SK-N-SH (cell line): ENCODE data around the gene ZNF512B. TPM values are rescaled to one million over a fixed set of nuclear protein-coding genes. Genes with fewer than 3 reads are reported as not detected.

Source experiments
- CTCF ChIA-PET: fragments of 300-600, 350-600 bp; formaldehyde crosslinking; extraction: SDS; loops from one replicate; lab custom pipeline; 2021; lab: Yijun Ruan, JAX
- POLR2A ChIA-PET: fragments of 350-600 bp; sonication (Branson Sonifier 250); formaldehyde crosslinking; extraction: SDS; loops from one replicate; lab custom pipeline; 2020; ENCODE audit warnings: antibody characterized with exemption, inconsistent platforms; lab: Yijun Ruan, JAX
- DNase-seq: peaks from one replicate; pipeline ENCODE4 v3.0.0; 2012
- H2AFZ ChIP-seq: fragments of 200-600 bp; sonication (generic); 2 replicates; pipeline ENCODE4 v1.8.1; 2016; ENCODE audit warnings: antibody characterized with exemption, mild to moderate bottlenecking, low read depth
- H3F3A ChIP-seq: fragments of 200-600 bp; sonication (generic); replicated peaks from 2 replicates; pipeline ENCODE3; 2016; ENCODE audit warnings: antibody characterized with exemption, mild to moderate bottlenecking; ENCODE audit not compliant: insufficient read depth
- H3K27ac ChIP-seq, 2 experiments: fragments of 200-500 bp in 1 of 2; fragments of 200-600 bp in 1 of 2; sonication (Bioruptor generic) in 1 of 2; sonication (generic), shearing (Covaris generic) in 1 of 2; 2 replicates each; pipeline versions ENCODE4 v1.5.1 to v1.6.1; 2014 to 2016; ENCODE audit warnings: low read depth in 2 of 2, inconsistent platforms in 1 of 2, low read length in 1 of 2, mild to moderate bottlenecking in 1 of 2, mixed read lengths in 1 of 2
- H3K27me3 ChIP-seq: fragments of 200-600 bp; sonication (generic), shearing (Covaris generic); 2 replicates; pipeline ENCODE4 v1.6.1; 2016; ENCODE audit warnings: mixed run types; ENCODE audit not compliant: insufficient read depth
- H3K36me3 ChIP-seq, 2 experiments: fragments of 200-500 bp in 1 of 2; fragments of 200-600 bp in 1 of 2; sonication (Bioruptor generic) in 1 of 2; sonication (generic) in 1 of 2; replicated peaks in 1 of 2; 2 replicates each; pipeline versions ENCODE3 to v1.5.1; 2014 to 2016; ENCODE audit warnings: low read length in 1 of 2, mild to moderate bottlenecking in 1 of 2; ENCODE audit not compliant: insufficient read depth in 2 of 2, control insufficient read depth in 1 of 2
- H3K4me1 ChIP-seq, 2 experiments: fragments of 200-500 bp in 1 of 2; fragments of 200-600 bp in 1 of 2; sonication (Bioruptor generic) in 1 of 2; sonication (generic), shearing (Covaris generic) in 1 of 2; 2 replicates each; pipeline versions ENCODE4 v1.5.1 to v1.6.1; 2014 to 2016; ENCODE audit warnings: low read depth in 1 of 2, low read length in 1 of 2, mixed run types in 1 of 2; ENCODE audit not compliant: insufficient read depth in 2 of 2, control insufficient read depth in 1 of 2
- H3K4me2 ChIP-seq: fragments of 200-600 bp; sonication (generic), shearing (Covaris generic); 2 replicates; pipeline ENCODE4 v1.6.1; 2017; ENCODE audit warnings: mixed run types
- H3K4me3 ChIP-seq, 2 experiments: fragments of 200-500 bp in 1 of 2; fragments of 200-600 bp in 1 of 2; sonication (Bioruptor generic) in 1 of 2; sonication (generic), shearing (Covaris generic) in 1 of 2; 2 replicates each; pipeline versions ENCODE4 v1.5.1 to v1.8.1; 2014 to 2016; ENCODE audit warnings: low read depth in 2 of 2, inconsistent platforms in 1 of 2, low read length in 1 of 2, mild to moderate bottlenecking in 1 of 2, mixed read lengths in 1 of 2, moderate library complexity in 1 of 2
- H3K79me2 ChIP-seq: fragments of 200-600 bp; sonication (generic); 2 replicates; pipeline ENCODE4 v1.8.1; 2017; ENCODE audit warnings: mild to moderate bottlenecking; ENCODE audit not compliant: insufficient read depth
- H3K9ac ChIP-seq: fragments of 200-600 bp; sonication (generic); 2 replicates; pipeline ENCODE4 v1.6.1; 2017; ENCODE audit warnings: mixed run types
- H3K9me2 ChIP-seq: fragments of 200-600 bp; sonication (generic); 2 replicates; pipeline ENCODE4 v1.6.1; 2017; ENCODE audit warnings: mixed run types
- H3K9me3 ChIP-seq: fragments of 200-600 bp; sonication (generic); 2 replicates; pipeline ENCODE4 v1.6.1; 2017; ENCODE audit warnings: mixed run types, mild to moderate bottlenecking, moderate library complexity
- H4K20me1 ChIP-seq: fragments of 200-600 bp; sonication (generic); 2 replicates; pipeline ENCODE4 v1.6.1; 2017; ENCODE audit warnings: mild to moderate bottlenecking, mixed run types; ENCODE audit not compliant: insufficient read depth
- CTCF ChIP-seq: fragments of 200-600 bp; sonication (generic); IDR thresholded peaks from 2 replicates; pipeline ENCODE4 v1.6.1; 2017; ENCODE audit warnings: antibody characterized with exemption, mild to moderate bottlenecking, moderate library complexity
- ELF1 ChIP-seq: IDR thresholded peaks from 2 replicates; pipeline ENCODE4 v1.4.0; 2012
- FOSL2 ChIP-seq: IDR thresholded peaks from 2 replicates; pipeline ENCODE4 v1.4.0; 2012; ENCODE audit warnings: low read depth, mild to moderate bottlenecking, moderate library complexity, borderline replicate concordance
- FOXM1 ChIP-seq: IDR thresholded peaks from 2 replicates; pipeline ENCODE4 v1.4.0; 2012; ENCODE audit warnings: low read depth, mild to moderate bottlenecking
- GATA2 ChIP-seq: sonication (generic); formaldehyde crosslinking; IDR thresholded peaks from 2 replicates; pipeline ENCODE4 v1.5.0; 2020; ENCODE audit warnings: mild to moderate bottlenecking, missing genetic modification reagents
- MAX ChIP-seq: IDR thresholded peaks from 2 replicates; pipeline ENCODE4 v1.4.0; 2012; ENCODE audit warnings: low read depth
- MEF2A ChIP-seq: IDR thresholded peaks from 2 replicates; pipeline ENCODE4 v1.4.0; 2012; ENCODE audit warnings: low read depth, borderline replicate concordance
- MXI1 ChIP-seq: IDR thresholded peaks from 2 replicates; pipeline ENCODE4 v1.6.1; 2012; ENCODE audit warnings: mild to moderate bottlenecking, low read depth, low read length, improper control_type of control experiment
- NFIC ChIP-seq: IDR thresholded peaks from 2 replicates; pipeline ENCODE4 v1.4.0; 2012; ENCODE audit warnings: borderline replicate concordance
- NRF1 ChIP-seq: IDR thresholded peaks from 2 replicates; pipeline ENCODE4 v1.6.1; 2012; ENCODE audit warnings: low read depth, mild to moderate bottlenecking, low read length
- POLR2AphosphoS5 ChIP-seq: IDR thresholded peaks from 2 replicates; pipeline ENCODE4 v1.6.1; 2012; ENCODE audit warnings: low read depth, low read length
- RAD21 ChIP-seq: IDR thresholded peaks from 2 replicates; pipeline ENCODE4 v1.6.1; 2012; ENCODE audit warnings: mild to moderate bottlenecking, low read length
- RFX5 ChIP-seq: IDR thresholded peaks from 2 replicates; pipeline ENCODE4 v1.6.1; 2012; ENCODE audit warnings: mild to moderate bottlenecking, improper control_type of control experiment, low read length
- RXRA ChIP-seq: IDR thresholded peaks from 2 replicates; pipeline ENCODE4 v1.4.0; 2012; ENCODE audit warnings: low read depth, mild to moderate bottlenecking, borderline replicate concordance
- SIN3A ChIP-seq: IDR thresholded peaks from 2 replicates; pipeline ENCODE4 v1.6.1; 2012; ENCODE audit warnings: low read depth, mild to moderate bottlenecking, low read length, moderate library complexity, borderline replicate concordance
- SMC3 ChIP-seq: IDR thresholded peaks from 2 replicates; pipeline ENCODE4 v1.6.1; 2012; ENCODE audit warnings: low read depth, low read length, improper control_type of control experiment
- TAF1 ChIP-seq: IDR thresholded peaks from 2 replicates; pipeline ENCODE4 v1.6.1; 2012; ENCODE audit warnings: low read depth, mild to moderate bottlenecking, low read length, moderate library complexity, borderline replicate concordance
- TEAD4 ChIP-seq: IDR thresholded peaks from 2 replicates; pipeline ENCODE4 v1.4.0; 2012; ENCODE audit warnings: mild to moderate bottlenecking, borderline replicate concordance; ENCODE audit not compliant: insufficient read depth
- WGBS: methylation state at CpG from one replicate; pipeline ENCODE4 v1.1.6; 2017; ENCODE audit warnings: low lambda C conversion rate; 5-methylcytosine and 5-hydroxymethylcytosine counted together
- polyA plus RNA-seq, 3 experiments: library from polyadenylated mRNA; depleted of rRNA; stranded (reverse); fragments of >200 nt; gene quantifications; 2 replicates each; pipeline ENCODE4 v1.2.3, GENCODE V29; 2012
- TF ChIP-seq, protein P1 (sequence below): fragments of 150-350 bp; IDR thresholded peaks from 2 replicates; pipeline ENCODE4 v1.6.1; 2017; ENCODE audit warnings: antibody characterized with exemption, low read length, low read depth, borderline replicate concordance
- TF ChIP-seq, protein P2 (sequence below): IDR thresholded peaks from 2 replicates; pipeline ENCODE4 v1.6.1; 2012; ENCODE audit warnings: mild to moderate bottlenecking, low read depth, low read length, moderate library complexity

ZNF512B gene
- polyA plus RNA-seq, 1 of the 3 experiments (the other 2 are of a cell fraction) = 11.8 TPM

GRCh38 chr20:63963784-63964301 is 5.9 kb downstream of the ZNF512B start:
- POLR2A ChIA-PET = no interaction called here
- no peak overlapping the region for H3K9ac ChIP-seq
- CTCF ChIA-PET = interaction anchor here (0.7 to 1.7 kb wide), 4 partner anchors 9 to 189 kb away, joined by 4 to 7 read pairs (median 5); partner anchors contain the start of gene PRPF6
- no peaks in the 10 kb centered on the region for H3K27me3 ChIP-seq
- peaks cover 7 to 9% of the 10 kb centered on the region in 2 experiments; a peak in 2 of 4 replicates for H3K4me1 ChIP-seq
- no peak overlapping the region for H3K4me3 ChIP-seq
- TF ChIP-seq FOSL2 = no peak
- TF ChIP-seq, protein P1, sequence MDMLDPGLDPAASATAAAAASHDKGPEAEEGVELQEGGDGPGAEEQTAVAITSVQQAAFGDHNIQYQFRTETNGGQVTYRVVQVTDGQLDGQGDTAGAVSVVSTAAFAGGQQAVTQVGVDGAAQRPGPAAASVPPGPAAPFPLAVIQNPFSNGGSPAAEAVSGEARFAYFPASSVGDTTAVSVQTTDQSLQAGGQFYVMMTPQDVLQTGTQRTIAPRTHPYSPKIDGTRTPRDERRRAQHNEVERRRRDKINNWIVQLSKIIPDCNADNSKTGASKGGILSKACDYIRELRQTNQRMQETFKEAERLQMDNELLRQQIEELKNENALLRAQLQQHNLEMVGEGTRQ = no peak
- TF ChIP-seq POLR2AphosphoS5 = no peak
- no peak for TF ChIP-seq TAF1
- no peak for TF ChIP-seq GATA2 (CRISPR knock-in tag)
- TF ChIP-seq, protein P2, sequence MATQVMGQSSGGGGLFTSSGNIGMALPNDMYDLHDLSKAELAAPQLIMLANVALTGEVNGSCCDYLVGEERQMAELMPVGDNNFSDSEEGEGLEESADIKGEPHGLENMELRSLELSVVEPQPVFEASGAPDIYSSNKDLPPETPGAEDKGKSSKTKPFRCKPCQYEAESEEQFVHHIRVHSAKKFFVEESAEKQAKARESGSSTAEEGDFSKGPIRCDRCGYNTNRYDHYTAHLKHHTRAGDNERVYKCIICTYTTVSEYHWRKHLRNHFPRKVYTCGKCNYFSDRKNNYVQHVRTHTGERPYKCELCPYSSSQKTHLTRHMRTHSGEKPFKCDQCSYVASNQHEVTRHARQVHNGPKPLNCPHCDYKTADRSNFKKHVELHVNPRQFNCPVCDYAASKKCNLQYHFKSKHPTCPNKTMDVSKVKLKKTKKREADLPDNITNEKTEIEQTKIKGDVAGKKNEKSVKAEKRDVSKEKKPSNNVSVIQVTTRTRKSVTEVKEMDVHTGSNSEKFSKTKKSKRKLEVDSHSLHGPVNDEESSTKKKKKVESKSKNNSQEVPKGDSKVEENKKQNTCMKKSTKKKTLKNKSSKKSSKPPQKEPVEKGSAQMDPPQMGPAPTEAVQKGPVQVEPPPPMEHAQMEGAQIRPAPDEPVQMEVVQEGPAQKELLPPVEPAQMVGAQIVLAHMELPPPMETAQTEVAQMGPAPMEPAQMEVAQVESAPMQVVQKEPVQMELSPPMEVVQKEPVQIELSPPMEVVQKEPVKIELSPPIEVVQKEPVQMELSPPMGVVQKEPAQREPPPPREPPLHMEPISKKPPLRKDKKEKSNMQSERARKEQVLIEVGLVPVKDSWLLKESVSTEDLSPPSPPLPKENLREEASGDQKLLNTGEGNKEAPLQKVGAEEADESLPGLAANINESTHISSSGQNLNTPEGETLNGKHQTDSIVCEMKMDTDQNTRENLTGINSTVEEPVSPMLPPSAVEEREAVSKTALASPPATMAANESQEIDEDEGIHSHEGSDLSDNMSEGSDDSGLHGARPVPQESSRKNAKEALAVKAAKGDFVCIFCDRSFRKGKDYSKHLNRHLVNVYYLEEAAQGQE = no peak
- no peak for TF ChIP-seq ELF1
- no peak for TF ChIP-seq MEF2A
- TF ChIP-seq RFX5 = no peak
- no peak for TF ChIP-seq NRF1
- no peak for TF ChIP-seq CTCF
- no peak for TF ChIP-seq MAX
- TF ChIP-seq SIN3A = no peak
- no peak for TF ChIP-seq SMC3
- no peak for TF ChIP-seq RAD21
- TF ChIP-seq MXI1 = no peak
- no peak for TF ChIP-seq FOXM1
- TF ChIP-seq RXRA = no peak
- TF ChIP-seq NFIC = no peak
- TF ChIP-seq TEAD4 = no peak
- no peaks in the 10 kb centered on the region for H3K9me2 ChIP-seq
- no peak overlapping the region for H3K4me2 ChIP-seq
- WGBS = 97% methylated on average over 5 of the region's 16 CpGs
- no peaks in the 10 kb centered on the region for H3F3A ChIP-seq
- no peaks in the 10 kb centered on the region for H4K20me1 ChIP-seq
- peaks cover 10% of the 10 kb centered on the region for H3K79me2 ChIP-seq
- peaks cover 0 to 74% of the 10 kb centered on the region in 2 experiments for H3K36me3 ChIP-seq
- no peaks in the 10 kb centered on the region for H3K9me3 ChIP-seq
- H3K27ac ChIP-seq = no peak overlapping the region
- no peak overlapping the region for H2AFZ ChIP-seq
- no peak for DNase-seq
